K562 (cell line): ENCODE results near the gene TMEM108. TPM values are rescaled to one million over a fixed set of nuclear protein-coding genes. Genes with fewer than 3 reads are reported as not detected.

ENCODE experiments used
- ATAC-seq: fragments of 200-7000 bp; cut with Tn5 transposase; 3 replicates; pipeline ENCODE4 v1.9.1; 2020; ENCODE audit warnings: moderate library complexity
- BruUV-seq: library from RNA; stranded (reverse); fragments of 400-500 nt; replicated peaks from 2 replicates; lab custom pipeline; 2021; lab: Mats Ljungman, UMichigan
- CTCF ChIA-PET: fragments of 300-600 bp; formaldehyde crosslinking; extraction: SDS; loops from one replicate; lab custom pipeline; 2021; ENCODE audit warnings: low intra/inter-chr PET ratio; lab: Yijun Ruan, JAX
- POLR2A ChIA-PET: fragments of 300-600, 350-650 bp; sonication (Branson Sonifier 250); formaldehyde crosslinking; extraction: SDS; loops from one replicate; lab custom pipeline; 2021; ENCODE audit warnings: antibody characterized with exemption, inconsistent platforms; lab: Yijun Ruan, JAX
- DNase-seq, 4 experiments: peaks; one replicate each; pipeline versions ENCODE4 v3.0.0 to v3.0.0-alpha.2; 2011 to 2018; ENCODE audit warnings: low spot score in 3 of 4, mixed read lengths in 3 of 4; ENCODE audit errors: extremely low read depth in 1 of 4
- FAIRE-seq: peaks from 2 replicates; lab custom pipeline; 2011; peaks lifted over from hg19 to GRCh38; lab: Jason Lieb, UNC
- H2AFZ ChIP-seq: 2 replicates; pipeline ENCODE4 v1.6.0; 2011; ENCODE audit warnings: low read depth, low read length, control low read depth, inconsistent platforms
- H3K27ac ChIP-seq: fragments of 200-600 bp; 3 replicates; pipeline ENCODE4 v1.8.0; 2011; ENCODE audit warnings: low read depth, mild to moderate bottlenecking, control low read depth, inconsistent platforms, low read length, moderate library complexity, mixed read lengths; ENCODE audit errors: extremely low read depth
- H3K27me3 ChIP-seq, 2 experiments: fragments of 300-600 bp in 1 of 2; 2 replicates in 1 of 2; 3 replicates in 1 of 2; pipeline versions ENCODE4 v1.6.0 to v1.8.0; 2011; ENCODE audit warnings: inconsistent platforms in 2 of 2, low read length in 2 of 2, mild to moderate bottlenecking in 1 of 2, mixed read lengths in 1 of 2, moderate library complexity in 1 of 2; ENCODE audit not compliant: control insufficient read depth in 2 of 2, insufficient read depth in 2 of 2
- H3K36me3 ChIP-seq: fragments of 300-600 bp; 3 replicates; pipeline ENCODE4 v1.8.0; 2011; ENCODE audit warnings: mild to moderate bottlenecking, low read length, inconsistent platforms; ENCODE audit not compliant: control insufficient read depth, insufficient read depth
- H3K4me1 ChIP-seq, 2 experiments: fragments of 200-600 bp in 1 of 2; replicated peaks in 1 of 2; 2 replicates in 1 of 2; 3 replicates in 1 of 2; pipeline versions ENCODE4 v1.5.1 to v1.8.0; 2011; ENCODE audit warnings: inconsistent platforms in 2 of 2, low read length in 2 of 2, mild to moderate bottlenecking in 1 of 2, mixed read lengths in 1 of 2, moderate library complexity in 1 of 2; ENCODE audit not compliant: control insufficient read depth in 2 of 2, insufficient read depth in 2 of 2
- H3K4me2 ChIP-seq: 2 replicates; pipeline ENCODE4 v1.6.1; 2011; ENCODE audit warnings: low read length, control low read depth, inconsistent platforms, mixed read lengths; ENCODE audit not compliant: insufficient read depth
- H3K4me3 ChIP-seq: fragments of 200-600 bp; sonication (generic), shearing (Covaris generic); 2 replicates; pipeline ENCODE4 v1.5.1; 2016; ENCODE audit warnings: control low read depth, inconsistent platforms
- H3K79me2 ChIP-seq: fragments of 200-600 bp; 3 replicates; pipeline ENCODE4 v1.8.0; 2011; ENCODE audit warnings: low read length, inconsistent platforms; ENCODE audit not compliant: control insufficient read depth, insufficient read depth
- H3K9ac ChIP-seq, 2 experiments: 2 replicates each; pipeline versions ENCODE4 v1.6.0 to v1.6.1; 2011; ENCODE audit warnings: low read depth in 2 of 2, low read length in 2 of 2, control low read depth in 1 of 2, inconsistent platforms in 1 of 2, mild to moderate bottlenecking in 1 of 2, mixed read lengths in 1 of 2; ENCODE audit not compliant: insufficient read depth in 1 of 2
- H3K9me1 ChIP-seq: one replicate; pipeline ENCODE4 v1.6.0; 2011; ENCODE audit warnings: inconsistent platforms, mild to moderate bottlenecking, low read length, moderate library complexity; ENCODE audit not compliant: control insufficient read depth, insufficient read depth
- H3K9me3 ChIP-seq: replicated peaks from 2 replicates; pipeline ENCODE4 v1.5.1; 2011; ENCODE audit warnings: low read depth, low read length, inconsistent platforms; ENCODE audit not compliant: control insufficient read depth, insufficient read depth
- H4K20me1 ChIP-seq: replicated peaks from 2 replicates; pipeline ENCODE4 v1.6.1; 2011; ENCODE audit warnings: low read length, inconsistent platforms, mixed read lengths; ENCODE audit not compliant: control insufficient read depth, insufficient read depth
- C11orf30 ChIP-seq: fragments of 450-650 bp; IDR thresholded peaks from 2 replicates; pipeline ENCODE4 v1.6.1; 2016; ENCODE audit warnings: low read depth, mild to moderate bottlenecking
- CCNT2 ChIP-seq: IDR thresholded peaks from 2 replicates; pipeline ENCODE4 v1.6.1; 2011; ENCODE audit warnings: borderline replicate concordance, low read depth, mild to moderate bottlenecking, moderate library complexity, mixed read lengths, low read length; ENCODE audit not compliant: insufficient read length; ENCODE audit errors: extremely low read depth
- MAFF ChIP-seq: IDR thresholded peaks from 2 replicates; pipeline ENCODE4 v1.6.1; 2012; ENCODE audit warnings: low read length, improper control_type of control experiment
- MAFG ChIP-seq: fragments of 450-650 bp; conservative IDR thresholded peaks from 2 replicates; pipeline ENCODE4 v1.6.1; 2016; ENCODE audit warnings: missing genetic modification characterization, missing compliant biosample characterization
- NFE2 ChIP-seq: IDR thresholded peaks from 2 replicates; pipeline ENCODE4 v1.6.1; 2014; ENCODE audit warnings: antibody characterized with exemption, low read depth
- ZNF316 ChIP-seq: fragments of 450-650 bp; IDR thresholded peaks from 2 replicates; pipeline ENCODE4 v1.6.1; 2016
- ZNF695 ChIP-seq: fragments of 450-650 bp; formaldehyde crosslinking; IDR thresholded peaks from 2 replicates; pipeline ENCODE4 v1.4.0; 2020; ENCODE audit warnings: mild to moderate bottlenecking, moderate library complexity
- WGBS: fragments of 100-300 bp; shearing (Covaris generic); methylation state at CpG from one replicate; pipeline ENCODE4 v1.1.6; 2016; ENCODE audit warnings: low coverage, mixed read lengths; ENCODE audit not compliant: insufficient coverage; ENCODE audit errors: missing lambda C conversion rate; 5-methylcytosine and 5-hydroxymethylcytosine counted together
- in situ Hi-C: fragments of 300-500 bp; cut with MboI; formaldehyde crosslinking; loops from 4 replicates; pipeline ENCODE4 v1.15.0; 2018; ENCODE audit warnings: inconsistent platforms, mixed read lengths
- intact Hi-C: fragments of 100-400 bp; cut with micrococcal nuclease; formaldehyde crosslinking; loops from 2 replicates; pipeline ENCODE4 v1.14.2; 2022
- polyA plus RNA-seq, 8 experiments: library from polyadenylated mRNA; depleted of rRNA in 4 of 8; stranded (reverse) in 5 of 8; unstranded in 3 of 8; fragments of >200 nt; fragmentation: Nextera tagmentation in 2 of 8; fragmentation: Illumina TruSeq in 1 of 8; extraction: Ambion mirVana in 2 of 8; extraction: Trizol in 1 of 8; gene quantifications; 2 replicates each; pipeline versions ENCODE4 v1.2.1 to v1.2.3, GENCODE V29; 2011 to 2014; ENCODE audit warnings: inconsistent platforms in 1 of 8, missing spikeins in 1 of 8
- total RNA-seq, 7 experiments: library from RNA; depleted of rRNA in 6 of 7; stranded (reverse); fragments of >200 nt in 6 of 7; fragmentation: Illumina TruSeq in 2 of 7; extraction: Trizol in 2 of 7; gene quantifications; 2 replicates each; pipeline versions ENCODE4 v1.2.1 to v1.2.3, GENCODE V29; 2011 to 2021; ENCODE audit warnings: low replicate concordance in 1 of 7

TMEM108 gene
- total and polyA plus RNA-seq, 9 of the 15 experiments (the other 6 are each of a cell fraction or from before 2014, with no cell fraction given): 0.65 to 11.1 (median 3.4) TPM

DNA sequence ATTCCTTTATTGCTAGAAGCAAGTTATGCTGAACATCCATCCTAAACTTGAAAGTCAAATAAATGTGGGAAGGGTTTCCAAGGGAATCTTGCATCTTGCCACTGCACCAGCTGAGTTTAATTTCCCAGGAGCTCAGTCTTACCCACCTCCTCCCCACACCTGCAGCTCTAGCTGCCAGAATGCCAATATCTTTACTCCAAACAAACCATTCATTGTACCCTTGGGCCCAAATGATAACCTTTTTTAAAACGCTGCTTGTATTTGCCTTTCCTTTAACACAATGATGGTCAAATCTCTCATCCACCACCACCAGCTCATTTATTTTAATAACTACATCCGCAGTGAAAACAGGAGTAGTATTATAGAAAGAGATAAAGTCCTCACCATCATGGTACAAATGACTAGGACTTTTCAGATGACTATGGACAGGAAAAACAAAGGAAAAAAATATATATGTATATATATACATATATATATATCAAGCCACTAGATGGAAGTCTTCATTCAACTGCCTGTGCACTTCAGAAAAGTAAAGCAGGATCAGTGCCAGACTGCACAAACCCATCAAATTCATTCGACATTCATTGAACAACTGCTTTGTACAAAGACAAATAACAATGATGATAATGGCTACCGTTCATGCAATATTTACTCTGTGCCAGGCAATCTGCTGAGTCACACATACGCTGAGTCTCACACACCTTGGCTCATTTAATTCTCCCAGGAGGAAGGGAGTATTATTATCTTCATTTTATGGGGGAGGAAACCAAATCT is 405.6 kb downstream of the TMEM108 start:
- Histone ChIP-seq H3K27ac (no peak overlapping the region), H3K4me3 (no peak overlapping the region), H2AFZ (no peak overlapping the region), H3K9ac (no peak overlapping the region), H3K4me1 (no peaks in the 10 kb centered on the region), H3K79me2 (no peaks in the 10 kb centered on the region), H3K27me3 (peaks cover 0 to 4% of the 10 kb centered on the region in 2 experiments; a peak in 3 of 5 replicates), H3K36me3 (no peaks in the 10 kb centered on the region), H3K9me3 (no peaks in the 10 kb centered on the region), H3K9me1 (no peaks in the 10 kb centered on the region), H4K20me1 (no peaks in the 10 kb centered on the region), H3K4me2 (no peak overlapping the region)
- in situ Hi-C loops: no loop called here
- POLR2A ChIA-PET: no interaction called here
- WGBS: 3% methylated on average over 5 of the region's 5 CpGs
- DNase-seq (no peak), ATAC-seq (no peak), FAIRE-seq (no peak)
- intact Hi-C loops: no loop called here
- peak; percentile 46; the same call in 1 of the 2 replicates for TF ChIP-seq NFE2
- peak; percentile 57 for TF ChIP-seq MAFG (tag)
- no peak for TF ChIP-seq CCNT2
- peak; percentile 20; the same call in 1 of the 2 replicates for TF ChIP-seq ZNF316
- TF ChIP-seq C11orf30: peak; percentile 29; the same call in 1 of the 2 replicates
- peak; percentile 18; the same call in 1 of the 2 replicates for TF ChIP-seq MAFF
- no peak for TF ChIP-seq ZNF695 (CRISPR knock-in tag)
- BruUV-seq: no TSS peak
- CTCF ChIA-PET: no interaction called here
